Tibial artery (tissue), 4 donors: ENCODE results near the gene SSMEM1.
"Not testable (repeated sequence)": the region's sequence is repeated elsewhere in the genome, so short reads cannot be mapped to it uniquely, and the experiment has no call there.

Source experiments
- DNase-seq, 2 donors: peaks; one replicate each; pipeline ENCODE4 v3.0.0-alpha.2; 2019
- H3K27ac ChIP-seq, 2 donors: fragments of 200-600 bp; sonication (generic) in 1 of 2; 1 replicate in 1 of 2; 2 replicates in 1 of 2; pipeline ENCODE4 v1.5.1; 2018 to 2019; ENCODE audit warnings: mild to moderate bottlenecking in 1 of 2
- H3K27me3 ChIP-seq, 2 donors: fragments of 200-600 bp; sonication (generic) in 1 of 2; one replicate each; pipeline versions ENCODE4 v1.5.1 to v1.6.0; 2016 to 2019
- H3K36me3 ChIP-seq, 3 donors: fragments of 200-600 bp; sonication (generic) in 2 of 3; one replicate each; pipeline ENCODE4 v1.5.1; 2016 to 2019; ENCODE audit warnings: mild to moderate bottlenecking in 2 of 3
- H3K4me1 ChIP-seq, 4 donors: fragments of 200-600 bp; sonication (generic) in 2 of 4; 1 replicate in 3 of 4; 2 replicates in 1 of 4; pipeline ENCODE4 v1.5.1; 2016 to 2019
- H3K4me3 ChIP-seq, 2 donors: fragments of 200-600 bp; sonication (generic) in 1 of 2; 1 replicate in 1 of 2; 2 replicates in 1 of 2; pipeline ENCODE4 v1.5.1; 2018 to 2019; ENCODE audit warnings: mild to moderate bottlenecking in 2 of 2
- H3K9me3 ChIP-seq, 3 donors: fragments of 200-600 bp; sonication (generic) in 1 of 3; one replicate each; pipeline ENCODE4 v1.5.1; 2016 to 2019
- CTCF ChIP-seq, 2 experiments: fragments of 200-600 bp in 1 of 2; fragments of 450-650 bp in 1 of 2; IDR thresholded peaks; one replicate each; pipeline ENCODE4 v1.5.1; 2017 to 2019; ENCODE audit warnings: antibody characterized with exemption in 2 of 2, mild to moderate bottlenecking in 1 of 2, moderate library complexity in 1 of 2
- intact Hi-C: fragments of 100-400 bp; cut with DNase I; formaldehyde crosslinking; loops from one replicate; pipeline ENCODE4 v1.15.0; 2023; ENCODE audit warnings: low total_unique reads

Gene SSMEM1

GRCh38 chr7:130221746-130222145 is 14.1 kb downstream of the SSMEM1 start:
- no peak overlapping the region for H3K27ac ChIP-seq
- H3K9me3 ChIP-seq: no peaks in the 10 kb centered on the region
- intact Hi-C loops: no loop called here

GRCh38 chr7:130223646-130224045 is 16.0 kb downstream of the SSMEM1 start:
- TF ChIP-seq CTCF (IDR thresholded peaks at IDR 0.05): no peak
- H3K4me1 ChIP-seq: no peaks in the 10 kb centered on the region
- intact Hi-C loops: no loop called here

More at GRCh38 chr7:130221746-130222145, 14.1 kb downstream of the SSMEM1 start:
- Histone ChIP-seq H3K4me1 (no peaks in the 10 kb centered on the region), H3K4me3 (no peak overlapping the region), H3K36me3 (no peaks in the 10 kb centered on the region), H3K27me3 (no peaks in the 10 kb centered on the region)
- TF ChIP-seq CTCF (IDR thresholded peaks at IDR 0.05): no peak
- DNase-seq: no peak

GRCh38 chr7:130224210-130224609 is 16.6 kb downstream of the SSMEM1 start:
- no peak for TF ChIP-seq CTCF (IDR thresholded peaks at IDR 0.05)
- no peaks in the 10 kb centered on the region for H3K36me3 ChIP-seq
- no peak for DNase-seq
- no peak overlapping the region for H3K27ac ChIP-seq
- no peak overlapping the region for H3K4me3 ChIP-seq
- no peaks in the 10 kb centered on the region for H3K27me3 ChIP-seq
- intact Hi-C loops: no loop called here
- no peaks in the 10 kb centered on the region for H3K4me1 ChIP-seq
- H3K9me3 ChIP-seq: no peaks in the 10 kb centered on the region

More at GRCh38 chr7:130223646-130224045, 16.0 kb downstream of the SSMEM1 start:
- Histone ChIP-seq H3K4me3 (no peak overlapping the region), H3K27ac (no peak overlapping the region), H3K27me3 (no peaks in the 10 kb centered on the region), H3K9me3 (no peaks in the 10 kb centered on the region), H3K36me3 (no peaks in the 10 kb centered on the region)
- no peak for DNase-seq

GRCh38 chr7:130224923-130225322 is 17.3 kb downstream of the SSMEM1 start:
- H3K27ac ChIP-seq, H3K27me3 ChIP-seq, H3K4me3 ChIP-seq, DNase-seq, H3K4me1 ChIP-seq, H3K9me3 ChIP-seq, H3K36me3 ChIP-seq, intact Hi-C loops: not testable (repeated sequence)

- Histone ChIP-seq H3K36me3 (no peaks in the 10 kb centered on the region), H3K4me3 (no peak overlapping the region), H3K4me1 (no peaks in the 10 kb centered on the region), H3K9me3 (no peaks in the 10 kb centered on the region), H3K27ac (no peak overlapping the region), H3K27me3 (no peaks in the 10 kb centered on the region)
- intact Hi-C loops: no loop called here
- TF ChIP-seq CTCF (IDR thresholded peaks at IDR 0.05): no peak
- no peak for DNase-seq
Observed at GRCh38 chr7:130226333-130226732, 18.7 kb downstream of the SSMEM1 start.

- no peaks in the 10 kb centered on the region for H3K27me3 ChIP-seq
- TF ChIP-seq CTCF (IDR thresholded peaks at IDR 0.05): no peak
- intact Hi-C loops: no loop called here
- no peak overlapping the region for H3K27ac ChIP-seq
- H3K9me3 ChIP-seq: no peaks in the 10 kb centered on the region
- no peak for DNase-seq
- no peaks in the 10 kb centered on the region for H3K36me3 ChIP-seq
- H3K4me3 ChIP-seq: no peak overlapping the region
- no peaks in the 10 kb centered on the region for H3K4me1 ChIP-seq
Observed at GRCh38 chr7:130227883-130228575, 20.4 kb downstream of the SSMEM1 start.
